T-helper 22 cell (primary cell): ENCODE measurements around the gene STING1.
"Not testable (repeated sequence)": the region's sequence is repeated elsewhere in the genome, so short reads cannot be mapped to it uniquely, and the experiment has no call there.

Experiments
- DNase-seq: peaks from one replicate; pipeline ENCODE4 v3.0.0-alpha.2; 2020; ENCODE audit warnings: low read depth

The STING1 gene

DNA sequence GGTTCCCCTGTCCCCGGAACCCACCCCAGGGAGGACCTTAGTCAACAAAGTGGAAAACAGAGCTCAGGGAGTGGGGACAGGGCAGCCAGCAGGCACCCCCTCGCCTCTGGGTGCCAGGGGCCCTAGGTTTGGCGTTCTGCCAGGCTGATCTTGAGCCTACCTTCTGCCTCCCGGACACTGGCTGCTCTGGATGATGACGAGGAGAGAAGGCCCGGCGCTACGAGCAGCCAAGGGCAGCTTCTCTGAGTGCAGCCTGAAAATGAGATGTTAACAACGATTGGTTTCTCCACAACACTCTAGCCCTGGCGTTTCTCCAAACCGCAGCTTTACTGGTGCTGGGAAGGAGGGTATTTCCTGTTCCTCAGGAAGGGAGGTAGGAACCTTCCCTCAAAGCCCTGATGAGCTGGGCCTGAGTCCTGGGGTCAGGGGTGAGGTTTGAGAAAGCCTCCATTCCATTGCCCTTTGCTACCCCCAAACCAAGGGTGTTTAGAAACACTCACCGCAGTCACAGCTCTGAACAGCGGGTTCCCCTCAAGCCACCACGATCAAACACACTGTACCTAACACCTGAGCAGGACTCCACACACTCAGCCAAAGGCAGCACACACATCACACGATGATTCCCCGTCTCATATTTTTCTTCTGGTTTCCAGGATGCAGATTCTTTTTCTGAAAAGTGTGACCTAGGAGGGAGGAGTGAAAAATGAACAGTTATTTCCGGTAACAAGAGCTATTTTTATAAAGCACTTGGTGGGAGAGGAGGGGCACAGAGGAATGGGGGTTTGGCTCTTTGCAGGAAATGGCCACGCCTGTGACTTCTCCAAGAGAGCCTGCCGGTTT, at the start of gene STING1:
TSS of gene STING1 (minus strand) at position 709 of the 840 bp plus-strand sequence. CDS start 1,054 bp downstream, outside the sequence.
- DNase-seq, result peak; percentile 55

DNA sequence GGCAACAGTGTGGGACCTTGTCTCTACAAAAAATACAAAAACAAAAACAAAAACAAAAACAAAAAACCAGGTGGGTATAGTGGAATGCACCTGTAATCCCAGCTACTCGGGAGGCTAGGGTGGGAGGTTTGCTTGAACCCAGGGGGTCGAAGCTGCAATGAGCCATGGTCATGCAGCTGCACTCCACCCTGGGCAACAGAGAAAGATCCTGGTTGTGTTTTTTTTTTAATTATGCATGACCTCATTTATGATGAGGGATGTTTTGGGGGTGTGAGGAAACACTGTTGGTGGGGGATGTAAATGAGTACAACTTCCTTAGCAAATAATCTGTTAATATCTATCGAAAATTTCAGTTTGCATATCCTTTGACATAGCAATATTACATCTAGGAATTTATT, 49.2 kb upstream of the STING1 start:
- DNase-seq, result no peak

DNA sequence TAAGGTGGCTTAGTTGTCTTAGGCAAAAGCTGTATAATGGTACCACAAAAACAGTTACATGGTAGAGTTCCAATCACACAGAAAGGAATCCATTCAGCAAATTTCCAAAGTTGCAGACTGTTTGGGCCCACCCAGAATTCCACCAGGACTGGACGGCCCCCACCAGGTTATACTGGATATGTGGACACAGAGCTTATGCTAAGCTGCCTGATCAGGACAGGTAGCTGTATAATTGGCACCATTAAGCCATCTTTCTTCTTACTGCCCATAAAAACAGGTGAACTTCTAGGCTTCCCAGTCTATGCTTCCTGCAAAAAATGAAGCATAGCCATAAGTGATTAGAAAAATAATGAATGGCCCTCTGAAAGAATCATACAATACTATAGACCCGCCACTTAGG, 47.5 kb upstream of the STING1 start:
- not testable (repeated sequence) for DNase-seq

DNA sequence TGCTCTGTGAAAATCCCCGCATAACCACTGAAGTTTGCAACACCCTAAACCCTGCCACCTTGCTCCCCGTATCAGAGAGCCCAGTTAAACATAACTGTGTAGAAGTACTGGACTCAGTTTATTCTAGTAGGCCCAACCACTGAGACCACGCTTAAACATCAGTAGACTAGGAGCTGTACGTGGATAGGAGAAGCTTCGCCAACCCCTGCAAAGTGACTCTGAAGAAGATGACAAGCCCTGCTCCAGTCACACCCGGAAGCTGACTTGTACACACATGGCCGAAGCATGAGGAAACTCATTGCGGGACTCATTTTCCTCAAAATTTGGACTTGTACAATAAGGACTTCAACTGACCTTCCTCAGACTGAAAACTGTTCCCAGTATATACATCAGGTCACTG, 46.1 kb upstream of the STING1 start:
- DNase-seq, result not testable (repeated sequence)

DNA sequence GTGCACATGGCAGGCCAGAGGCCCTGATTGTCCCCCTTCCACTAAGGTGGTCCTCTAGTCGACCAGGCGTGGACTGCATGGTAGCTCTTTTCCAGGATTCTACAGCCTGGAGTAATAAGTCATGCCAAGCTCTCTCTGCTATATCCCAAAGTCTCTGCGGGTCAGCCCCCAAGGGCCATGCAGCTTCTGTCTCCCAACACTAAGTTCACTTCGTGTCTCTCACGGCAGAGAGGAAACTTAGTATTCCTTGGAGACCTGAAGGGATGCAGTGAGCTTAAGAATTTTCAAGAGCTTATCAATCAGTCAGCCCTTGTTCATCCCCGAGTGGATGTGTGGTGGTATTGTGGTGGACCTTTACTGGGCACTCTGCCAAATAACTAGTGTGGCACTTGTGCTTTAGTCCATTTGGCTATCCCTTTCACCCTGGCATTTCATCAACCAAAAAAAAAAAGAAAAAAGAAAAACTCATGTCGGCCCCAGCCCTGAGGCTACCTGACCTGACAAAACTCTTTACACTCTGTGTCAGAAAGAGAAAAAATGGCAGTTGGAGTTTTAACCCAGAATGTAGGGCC, 45.4 kb upstream of the STING1 start:
- DNase-seq, result not testable (repeated sequence)

DNA sequence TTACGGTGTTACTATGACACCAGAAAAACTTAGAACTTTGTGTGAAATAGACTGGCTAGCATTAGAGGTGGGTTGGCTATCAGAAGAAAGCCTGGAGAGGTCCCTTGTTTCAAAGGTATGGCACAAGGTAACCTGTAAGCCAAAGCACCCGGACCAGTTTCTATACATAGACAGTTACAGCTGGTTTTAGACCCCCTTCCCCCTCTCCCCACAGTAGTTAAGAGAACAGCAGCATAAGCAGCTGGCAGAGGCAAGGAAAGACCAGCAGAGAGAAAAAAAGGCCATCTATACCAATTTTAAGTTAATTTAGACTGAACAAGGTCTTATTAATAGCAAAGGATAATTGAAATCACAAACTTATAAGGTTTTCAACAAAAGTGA, 44.5 kb upstream of the STING1 start:
- DNase-seq, result not testable (repeated sequence)

DNA sequence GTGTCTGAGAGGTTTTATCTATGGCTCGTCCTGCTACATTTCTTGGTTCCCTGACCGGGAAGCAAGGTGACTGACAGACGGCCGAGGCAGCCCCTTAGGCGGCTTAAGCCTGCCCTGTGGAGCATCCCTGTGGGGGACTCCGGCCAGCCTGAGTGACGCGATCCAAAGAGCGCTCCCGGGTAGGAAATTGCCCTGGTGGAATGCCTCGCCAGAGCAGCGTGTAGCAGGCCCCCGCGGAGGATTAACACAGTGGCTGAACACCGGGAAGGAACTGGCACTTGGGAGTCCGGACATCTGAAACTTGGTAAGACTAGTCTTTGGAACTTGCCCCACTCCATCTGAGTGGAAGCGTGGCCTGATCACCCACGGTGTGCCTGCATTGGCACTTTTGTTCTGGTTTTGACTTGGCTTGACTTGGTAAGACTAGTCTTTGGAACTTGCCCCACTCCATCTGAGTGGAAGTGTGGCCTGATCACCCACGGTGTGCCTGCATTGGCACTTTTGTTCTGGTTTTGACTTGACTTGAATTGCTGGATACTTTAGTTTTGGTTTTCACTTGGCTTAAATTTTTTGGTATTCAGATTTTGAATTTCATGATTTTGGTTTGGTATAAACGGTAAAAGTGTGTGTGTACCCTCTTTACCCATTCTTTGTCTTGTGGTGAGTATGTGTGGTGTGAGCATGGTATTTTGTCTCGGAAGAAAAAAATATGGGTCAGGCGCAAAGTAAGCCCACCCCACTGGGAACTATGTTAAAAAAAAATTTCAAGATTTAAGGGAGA, 43.9 kb upstream of the STING1 start:
- DNase-seq, result not testable (repeated sequence)

DNA sequence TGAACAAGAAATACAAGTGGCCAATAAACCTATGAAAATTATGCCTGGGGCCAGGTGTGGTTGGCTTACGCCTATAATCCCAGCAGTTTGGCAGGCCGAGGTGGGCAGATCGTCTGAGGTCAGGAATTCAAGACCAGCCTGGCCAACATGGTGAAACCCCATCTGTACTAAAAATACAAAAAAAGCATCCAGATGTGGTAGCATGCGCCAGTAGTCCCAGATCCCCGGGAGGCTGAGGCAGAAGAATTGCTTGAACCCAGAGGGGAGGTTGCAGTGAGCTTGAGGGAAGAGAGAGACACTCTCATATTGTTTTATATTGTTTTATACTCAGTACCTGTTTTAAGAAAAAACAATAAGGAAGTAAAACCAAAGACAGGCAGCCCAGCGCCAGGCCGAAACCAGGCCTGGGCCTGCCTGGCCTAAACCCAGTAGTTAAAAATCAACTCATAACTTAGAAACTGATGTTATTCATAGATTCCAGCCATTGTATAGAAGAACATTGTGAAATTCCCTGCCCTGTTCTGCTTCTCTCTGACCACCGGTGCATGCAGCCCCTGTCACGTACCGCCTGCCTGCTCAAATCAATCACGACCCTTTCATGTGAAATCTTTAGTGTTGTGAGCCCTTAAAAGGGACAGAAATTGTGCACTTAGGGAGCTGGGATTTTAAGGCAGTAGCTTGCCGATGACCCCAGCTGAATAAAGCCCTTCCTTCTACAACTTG, 43.2 kb upstream of the STING1 start:
- DNase-seq, result not testable (repeated sequence)

DNA sequence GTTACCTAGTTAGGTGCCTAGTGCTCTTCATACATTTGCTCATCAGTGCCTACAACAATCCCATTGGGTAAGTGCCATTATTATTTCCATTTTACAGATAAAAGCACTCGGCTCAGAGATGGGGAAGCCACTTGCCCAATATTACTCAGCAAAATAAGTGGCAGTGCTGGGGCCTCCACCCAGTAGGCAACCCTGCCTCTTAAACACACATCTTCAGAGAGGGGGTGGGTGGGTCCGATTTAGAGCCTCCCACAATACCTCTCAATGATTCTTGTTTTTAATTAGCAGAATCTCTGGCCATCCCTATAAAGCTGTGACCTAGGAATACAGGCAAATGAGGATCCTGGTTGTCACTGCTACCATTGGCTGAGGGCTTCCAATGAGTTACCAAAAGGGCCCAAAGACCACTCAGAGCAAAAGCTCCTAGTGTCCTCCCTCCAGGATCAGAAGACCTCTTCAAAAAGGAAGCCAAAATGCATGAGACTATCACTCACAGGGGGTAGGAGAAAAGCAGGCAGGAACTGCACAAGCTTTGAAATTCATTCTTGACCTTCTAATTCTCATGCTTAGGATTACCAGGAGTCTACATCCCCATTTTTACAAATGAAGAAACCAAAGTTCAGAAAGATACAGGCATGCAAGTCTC, 42.5 kb upstream of the STING1 start:
- no peak for DNase-seq

DNA sequence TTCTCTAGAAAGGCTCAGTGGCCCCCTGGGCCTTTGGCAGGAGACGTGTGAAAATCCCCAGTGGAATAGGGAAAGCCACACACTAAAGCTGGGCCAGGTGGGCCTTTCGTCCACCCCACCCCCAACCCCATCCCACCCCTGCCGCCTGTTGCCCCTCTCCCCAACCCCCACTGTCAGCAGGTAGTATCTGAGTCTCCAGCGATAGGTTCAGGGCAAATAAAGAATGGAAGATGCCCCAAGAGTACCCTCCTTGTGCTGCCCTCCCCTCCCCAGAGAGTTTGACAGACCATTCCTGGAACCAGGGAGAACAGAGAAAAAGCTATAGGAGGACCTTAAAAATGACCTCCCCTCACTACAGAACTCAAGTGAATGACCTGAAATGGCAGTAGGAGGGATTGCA, 41.9 kb upstream of the STING1 start:
- no peak for DNase-seq

DNA sequence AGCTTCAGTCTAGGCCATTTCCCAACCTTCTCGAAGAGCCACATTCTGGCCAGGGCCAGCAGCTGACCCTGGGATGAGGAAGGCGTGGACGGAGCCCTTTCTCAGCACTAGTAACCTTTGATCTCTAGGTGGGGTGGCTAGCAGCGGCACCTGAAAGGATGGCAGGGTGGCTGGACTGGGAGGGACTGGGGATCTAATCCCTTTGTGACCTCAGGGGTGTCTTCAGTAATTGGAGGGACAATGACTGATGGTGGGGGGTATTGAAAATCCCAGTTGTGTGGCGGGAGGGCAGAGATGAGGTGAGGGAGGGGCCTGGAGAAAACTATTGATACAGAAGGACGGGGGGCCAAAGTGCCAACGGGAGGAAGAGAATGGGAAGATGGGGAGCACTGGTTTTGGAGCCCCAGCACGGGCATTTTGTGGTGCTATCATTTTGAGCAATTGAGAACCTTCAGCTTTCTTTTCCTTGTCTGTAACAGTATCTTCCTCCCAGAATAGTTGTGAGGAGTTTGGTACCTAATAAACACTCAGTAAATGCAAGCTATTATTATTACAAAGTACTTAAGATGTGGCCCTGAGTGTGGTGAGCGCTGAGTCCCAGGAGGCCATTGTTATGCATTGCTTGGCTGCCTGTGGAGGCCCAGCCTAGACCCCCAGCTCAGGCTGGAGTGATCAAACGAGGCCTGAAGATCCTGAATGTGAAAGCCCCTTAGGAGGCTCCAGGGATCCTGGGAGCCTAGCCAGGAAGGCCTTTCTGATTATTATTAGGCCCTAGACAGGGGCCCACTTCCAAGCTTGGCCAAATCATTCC, 41.3 kb upstream of the STING1 start:
- DNase-seq, result no peak

DNA sequence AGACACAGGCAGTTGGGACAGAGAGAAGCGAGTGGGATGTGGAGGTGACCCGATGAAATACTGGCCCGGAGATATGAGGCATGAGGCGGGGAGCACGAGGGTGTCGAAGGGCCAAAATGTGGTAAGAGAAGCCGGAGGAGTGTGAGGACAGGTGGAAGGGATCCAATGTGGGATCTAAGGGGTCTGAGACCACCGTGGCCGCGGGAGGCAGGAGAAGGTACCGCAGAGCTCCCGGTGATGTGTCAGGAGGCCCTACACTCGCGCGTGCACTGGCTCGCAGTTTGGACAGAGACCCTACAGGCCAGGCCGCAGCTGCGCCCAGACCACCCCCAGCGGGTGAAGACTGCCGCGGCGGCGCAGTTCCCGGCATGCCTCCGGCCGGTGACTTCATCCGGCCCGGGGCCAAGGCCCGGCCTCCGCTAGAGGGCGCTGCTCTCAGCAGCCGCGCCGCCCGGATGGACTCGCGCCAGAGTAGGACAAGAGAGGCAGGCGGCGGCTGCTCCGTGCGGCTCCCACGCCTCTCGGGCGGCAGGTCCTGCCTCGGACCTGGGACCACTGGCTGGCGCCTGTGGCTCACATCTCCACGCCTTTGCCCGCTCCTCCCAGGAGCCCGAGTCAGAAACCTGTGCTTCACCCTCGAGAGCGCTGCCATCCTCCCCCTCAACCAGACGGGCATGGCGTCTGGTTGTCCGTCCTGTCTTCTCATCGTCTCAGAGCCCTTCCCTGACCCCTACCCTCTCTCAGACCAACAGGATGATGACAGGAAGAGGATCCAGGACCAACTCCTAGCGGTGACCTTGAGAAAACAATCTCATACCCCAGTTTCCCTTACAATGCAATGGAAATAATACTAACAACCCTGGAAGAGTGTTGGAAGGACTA, 35.4 kb upstream of the STING1 start:
- peak; percentile 66 for DNase-seq

DNA sequence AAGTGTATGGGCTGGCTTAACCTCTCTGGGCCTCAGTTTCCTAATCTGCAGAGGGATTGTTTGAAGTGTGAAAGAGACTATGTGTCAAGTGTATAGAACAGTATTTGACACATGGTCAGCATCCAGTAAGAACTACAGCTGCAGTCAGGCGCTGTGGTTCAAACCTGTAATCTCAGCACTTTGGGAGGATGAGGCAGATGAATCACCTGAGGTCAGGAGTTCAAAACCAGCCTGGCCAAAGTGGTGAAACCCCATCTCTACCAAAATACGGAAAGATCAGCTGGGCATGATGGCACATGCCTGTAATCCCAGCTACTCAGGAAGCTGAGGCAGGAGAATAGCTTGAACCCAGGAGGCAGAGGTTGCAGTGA, 31.9 kb upstream of the STING1 start:
- DNase-seq, result no peak

DNA sequence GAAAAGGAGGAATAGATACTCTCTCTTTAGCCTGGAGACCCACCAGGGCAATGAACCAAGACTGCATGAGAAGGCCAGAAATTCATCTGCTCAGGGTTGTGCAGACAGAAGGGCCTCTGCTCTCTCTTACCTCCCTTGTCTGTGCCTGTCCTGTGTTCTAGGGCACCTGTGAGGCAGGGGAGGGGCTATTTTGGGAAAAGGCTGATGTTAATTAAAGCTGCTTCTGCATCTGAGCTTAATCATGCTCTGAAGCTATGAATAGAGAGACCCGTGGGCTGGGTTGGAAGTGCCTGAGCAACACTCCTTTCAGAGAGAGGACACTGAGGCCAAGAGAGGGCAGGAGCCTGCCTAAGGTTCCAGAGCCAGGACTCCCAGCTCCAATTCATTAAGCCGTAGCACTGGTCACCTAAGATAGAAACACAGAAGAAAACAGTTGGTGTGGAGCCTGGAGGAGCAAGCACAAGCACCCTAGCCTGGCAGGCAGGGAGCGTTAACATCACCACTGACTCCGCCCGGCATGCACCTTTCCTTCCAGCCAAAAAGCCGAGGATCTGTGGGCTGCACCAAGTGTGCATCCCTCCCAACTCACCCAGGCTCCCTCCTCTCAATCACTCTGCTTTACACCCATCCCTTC, 31.4 kb upstream of the STING1 start:
- no peak for DNase-seq

DNA sequence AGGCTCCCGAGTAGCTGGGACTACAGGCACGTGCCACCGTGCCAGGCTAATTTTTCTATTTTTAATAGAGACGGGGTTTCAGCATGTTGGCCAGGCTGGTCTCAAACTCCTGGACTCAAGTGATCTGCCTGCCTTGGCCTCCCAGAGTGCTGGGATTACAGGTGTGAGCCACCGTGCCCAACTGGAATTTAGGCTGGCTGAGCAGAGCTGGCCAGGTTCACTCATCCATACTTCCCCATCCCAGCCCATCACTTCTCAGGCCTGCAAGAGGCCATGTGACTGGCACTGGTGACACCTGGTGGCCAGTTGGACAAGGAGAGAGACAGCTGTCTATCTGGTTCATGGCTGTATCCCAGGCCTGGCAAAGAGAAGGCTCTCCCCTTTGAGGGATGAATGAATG, 30.9 kb upstream of the STING1 start:
- peak; percentile 57 for DNase-seq

DNA sequence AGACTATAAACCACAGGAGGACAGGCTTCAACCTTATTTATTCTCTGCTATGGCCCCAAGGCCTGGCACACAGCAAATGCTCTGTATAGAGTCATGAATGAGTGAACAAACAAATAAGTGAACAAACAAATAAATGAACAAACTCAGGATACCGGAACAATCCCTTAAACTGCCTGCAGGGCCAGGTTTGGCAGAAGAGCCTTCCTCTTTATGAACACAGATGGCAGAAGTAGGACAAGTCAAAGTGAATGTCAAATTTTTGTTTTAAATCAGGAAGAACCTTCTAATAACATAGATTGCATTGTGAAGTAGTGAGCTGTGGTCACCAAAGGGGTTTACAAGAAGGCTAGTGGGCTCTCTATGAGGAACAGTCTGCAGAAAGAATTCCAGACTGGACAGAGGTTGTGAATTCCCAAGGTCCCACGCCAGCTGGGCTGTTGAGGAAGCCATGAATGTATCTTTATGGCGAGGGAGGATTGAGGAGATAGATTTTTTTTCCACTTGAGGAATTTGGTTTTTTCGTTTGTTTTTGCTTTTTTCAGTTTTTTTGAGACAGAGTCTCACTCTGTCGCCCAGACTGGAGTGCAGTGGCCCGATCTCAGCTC, 30.3 kb upstream of the STING1 start:
- no peak for DNase-seq

DNA sequence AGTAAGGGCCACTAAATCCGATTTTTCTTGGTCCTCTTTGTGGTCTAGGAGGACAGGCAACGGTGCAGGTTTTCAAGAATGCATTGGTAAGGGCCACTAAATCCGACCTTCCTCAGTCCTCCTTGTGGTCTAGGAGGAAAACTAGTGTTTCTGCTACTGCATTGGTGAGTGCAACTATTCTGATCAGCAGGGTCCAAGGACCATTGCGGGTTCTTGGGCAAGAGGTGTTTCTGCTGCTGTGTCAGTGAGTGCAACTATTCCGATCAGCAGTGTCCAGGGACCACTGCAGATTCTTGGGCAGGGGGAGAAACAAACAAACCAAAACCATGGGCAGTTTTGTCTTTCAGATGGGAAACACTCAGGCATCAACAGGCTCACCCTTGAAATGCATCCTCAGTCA, 22.2 kb upstream of the STING1 start:
- DNase-seq, result not testable (repeated sequence)

DNA sequence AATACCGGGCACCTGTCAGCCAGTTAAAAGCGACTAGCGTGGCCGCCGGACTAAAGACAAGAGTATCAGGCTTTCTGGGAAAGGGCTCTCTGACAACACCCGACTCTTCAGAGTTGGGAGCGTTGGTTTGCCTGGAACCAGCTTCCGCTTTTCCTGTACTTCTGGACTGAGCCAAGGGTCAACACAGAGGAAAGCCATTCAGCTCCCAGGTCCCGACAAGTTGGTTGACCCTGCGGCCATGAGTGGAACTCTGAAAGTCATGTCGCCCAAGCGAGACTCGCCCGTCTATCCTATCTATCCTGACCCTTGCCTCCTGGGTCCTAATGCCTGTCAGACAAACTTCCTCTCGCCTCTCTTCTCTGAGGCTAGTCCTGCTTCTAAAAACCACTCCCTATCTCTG, 21.3 kb upstream of the STING1 start:
- DNase-seq, result not testable (repeated sequence)
